AG10803 (cell line): ENCODE data around the gene NLRC4.

Experiments
- DNase-seq: peaks from one replicate; pipeline ENCODE4 v3.0.0; 2010; ENCODE audit warnings: low read depth
- H3K4me3 ChIP-seq: 2 replicates; pipeline ENCODE4 v1.5.1; 2011; ENCODE audit warnings: mild to moderate bottlenecking, low read length, control low read depth
- TF ChIP-seq, protein P1 (sequence below): conservative IDR thresholded peaks from 2 replicates; pipeline ENCODE4 v1.5.1; 2011; ENCODE audit warnings: mild to moderate bottlenecking, low read length, control low read depth, inconsistent platforms

The NLRC4 gene

GRCh38 chr2:32246911-32247310 lies 17.8 kb downstream of the NLRC4 start:
- TF ChIP-seq, protein P1, sequence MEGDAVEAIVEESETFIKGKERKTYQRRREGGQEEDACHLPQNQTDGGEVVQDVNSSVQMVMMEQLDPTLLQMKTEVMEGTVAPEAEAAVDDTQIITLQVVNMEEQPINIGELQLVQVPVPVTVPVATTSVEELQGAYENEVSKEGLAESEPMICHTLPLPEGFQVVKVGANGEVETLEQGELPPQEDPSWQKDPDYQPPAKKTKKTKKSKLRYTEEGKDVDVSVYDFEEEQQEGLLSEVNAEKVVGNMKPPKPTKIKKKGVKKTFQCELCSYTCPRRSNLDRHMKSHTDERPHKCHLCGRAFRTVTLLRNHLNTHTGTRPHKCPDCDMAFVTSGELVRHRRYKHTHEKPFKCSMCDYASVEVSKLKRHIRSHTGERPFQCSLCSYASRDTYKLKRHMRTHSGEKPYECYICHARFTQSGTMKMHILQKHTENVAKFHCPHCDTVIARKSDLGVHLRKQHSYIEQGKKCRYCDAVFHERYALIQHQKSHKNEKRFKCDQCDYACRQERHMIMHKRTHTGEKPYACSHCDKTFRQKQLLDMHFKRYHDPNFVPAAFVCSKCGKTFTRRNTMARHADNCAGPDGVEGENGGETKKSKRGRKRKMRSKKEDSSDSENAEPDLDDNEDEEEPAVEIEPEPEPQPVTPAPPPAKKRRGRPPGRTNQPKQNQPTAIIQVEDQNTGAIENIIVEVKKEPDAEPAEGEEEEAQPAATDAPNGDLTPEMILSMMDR, result no peak
- DNase-seq, result no peak
- no peak overlapping the region for H3K4me3 ChIP-seq

GRCh38 chr2:32242331-32242730 lies 22.4 kb downstream of the NLRC4 start:
- TF ChIP-seq, protein P1, result no peak
- no peak for DNase-seq
- no peak overlapping the region for H3K4me3 ChIP-seq

DNA sequence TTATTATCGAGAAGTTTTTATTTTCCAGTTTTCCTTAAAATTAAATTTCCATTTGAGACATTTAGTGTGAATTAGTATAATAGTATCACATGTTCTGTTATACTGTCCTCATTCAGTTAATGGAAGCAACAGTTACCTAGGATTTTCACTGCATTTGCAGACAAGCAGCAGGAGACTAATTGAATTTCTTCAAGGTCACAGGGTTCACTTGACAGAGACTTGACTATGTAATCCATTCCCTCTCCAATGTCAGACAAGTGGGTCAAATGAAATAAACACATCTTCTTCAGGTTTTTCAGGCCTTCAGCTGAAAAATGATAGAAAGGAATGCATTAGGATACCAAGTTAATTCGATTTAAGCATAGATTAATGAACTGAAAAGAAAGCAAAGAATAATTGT lies 26.7 kb downstream of the NLRC4 start:
- no peak for DNase-seq
- TF ChIP-seq, protein P1, result no peak
- H3K4me3 ChIP-seq, result no peak overlapping the region

GRCh38 chr2:32237488-32237887 lies 27.2 kb downstream of the NLRC4 start:
- TF ChIP-seq, protein P1, result no peak
- DNase-seq, result no peak

GRCh38 chr2:32235315-32235714 lies 29.4 kb downstream of the NLRC4 start:
- TF ChIP-seq, protein P1, result no peak

More at GRCh38 chr2:32237488-32237887, 27.2 kb downstream of the NLRC4 start:
- H3K4me3 ChIP-seq, result no peak overlapping the region

DNA sequence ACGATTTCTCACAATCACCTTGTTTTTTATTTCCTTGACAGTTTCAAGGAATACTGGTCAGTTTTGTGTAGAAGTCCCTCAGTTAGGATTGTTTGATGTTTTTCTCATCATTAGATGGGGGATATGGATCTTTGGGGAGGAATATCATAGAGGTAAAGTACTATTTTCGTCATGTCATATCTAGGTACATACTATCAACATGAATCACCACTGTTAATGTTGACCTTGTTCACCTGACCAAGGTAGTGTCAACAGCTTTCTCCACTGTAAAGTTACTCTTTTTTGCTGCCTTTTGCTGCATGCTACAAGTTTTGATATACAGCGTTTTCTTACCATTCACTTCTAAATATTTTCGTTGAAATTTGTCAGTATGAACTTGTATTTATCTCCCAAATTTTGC lies 32.7 kb downstream of the NLRC4 start:
- DNase-seq, result no peak
- TF ChIP-seq, protein P1, result no peak
- H3K4me3 ChIP-seq, result no peak overlapping the region

More at GRCh38 chr2:32235315-32235714, 29.4 kb downstream of the NLRC4 start:
- no peak overlapping the region for H3K4me3 ChIP-seq
- DNase-seq, result no peak

DNA sequence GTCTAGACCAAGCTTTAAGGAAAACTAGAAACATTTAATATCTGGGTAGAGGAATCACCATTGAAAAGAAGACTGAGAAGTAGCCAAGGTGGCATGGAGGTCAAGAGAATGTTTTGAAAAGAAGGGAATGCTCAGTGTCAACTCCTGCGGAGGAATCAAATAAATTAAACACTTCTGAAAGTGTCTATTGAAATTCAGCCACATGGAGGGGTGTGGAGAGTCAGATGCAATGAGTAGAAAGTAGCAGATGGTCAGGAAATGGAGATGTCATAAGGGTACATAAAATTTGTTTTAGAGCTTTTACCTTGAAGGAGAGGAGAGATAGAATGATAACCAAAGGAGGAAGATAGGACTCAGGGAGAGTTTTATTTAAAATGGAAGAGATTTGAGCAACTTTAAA lies 35.1 kb downstream of the NLRC4 start:
- TF ChIP-seq, protein P1, result no peak
- no peak overlapping the region for H3K4me3 ChIP-seq
- no peak for DNase-seq
